Common myeloid progenitor, CD34-positive (primary cell): Measurements from ENCODE around the gene MED12L.

Experiments
- CTCF ChIA-PET: fragments of 350-600 bp; sonication (Branson Sonifier 250); formaldehyde crosslinking; loops from one replicate; lab custom pipeline; 2021; ENCODE audit warnings: antibody characterized with exemption; lab: Charles Lee
- POLR2A ChIA-PET: fragments of 350-600 bp; sonication (Branson Sonifier 250); formaldehyde crosslinking; loops from one replicate; lab custom pipeline; 2021; ENCODE audit warnings: antibody characterized with exemption; lab: Charles Lee
- DNase-seq, 3 donors: peaks; one replicate each; pipeline versions ENCODE4 v3.0.0 to v3.0.0-alpha.2; 2013
- H3K27ac ChIP-seq, 2 experiments: 1 replicate in 1 of 2; 2 replicates in 1 of 2; pipeline ENCODE4 v1.7.0; 2013; ENCODE audit warnings: inconsistent platforms in 2 of 2, low read length in 2 of 2, mild to moderate bottlenecking in 2 of 2, low read depth in 1 of 2, moderate library complexity in 1 of 2; ENCODE audit not compliant: severe bottlenecking in 2 of 2, insufficient read depth in 1 of 2, poor library complexity in 1 of 2
- H3K27me3 ChIP-seq, 5 experiments: replicated peaks in 2 of 5; 1 replicate in 3 of 5; 2 replicates in 2 of 5; pipeline versions ENCODE4 v1.6.1 to v1.7.0; 2013; ENCODE audit warnings: low read length in 4 of 5, mild to moderate bottlenecking in 2 of 5, moderate library complexity in 2 of 5, inconsistent platforms in 1 of 5; ENCODE audit not compliant: insufficient read depth in 5 of 5, control insufficient read depth in 4 of 5
- H3K36me3 ChIP-seq, 4 experiments: 1 replicate in 2 of 4; 2 replicates in 2 of 4; pipeline versions ENCODE4 v1.6.1 to v1.7.0; 2013; ENCODE audit warnings: low read length in 3 of 4, control low read depth in 1 of 4, mild to moderate bottlenecking in 1 of 4; ENCODE audit not compliant: control insufficient read depth in 4 of 4, insufficient read depth in 4 of 4
- H3K4me1 ChIP-seq, 4 experiments: 1 replicate in 3 of 4; 2 replicates in 1 of 4; pipeline versions ENCODE4 v1.6.1 to v1.7.1; 2013; ENCODE audit warnings: low read length in 3 of 4, mild to moderate bottlenecking in 3 of 4, control low read depth in 1 of 4, inconsistent platforms in 1 of 4, moderate library complexity in 1 of 4; ENCODE audit not compliant: control insufficient read depth in 4 of 4, insufficient read depth in 4 of 4; ENCODE audit errors: control extremely low read depth in 1 of 4
- H3K4me3 ChIP-seq, 7 experiments: 1 replicate in 4 of 7; 2 replicates in 3 of 7; pipeline versions ENCODE4 v1.5.1 to v1.7.0; 2013; ENCODE audit warnings: mild to moderate bottlenecking in 7 of 7, low read length in 6 of 7, moderate library complexity in 6 of 7, inconsistent platforms in 2 of 7, low read depth in 2 of 7, control low read depth in 1 of 7; ENCODE audit not compliant: insufficient read depth in 4 of 7, control insufficient read depth in 1 of 7; ENCODE audit errors: extremely low read depth in 1 of 7
- H3K9me3 ChIP-seq, 5 experiments: 1 replicate in 4 of 5; 2 replicates in 1 of 5; pipeline versions ENCODE4 v1.6.1 to v1.7.1; 2013; ENCODE audit warnings: low read length in 4 of 5, mild to moderate bottlenecking in 2 of 5, inconsistent platforms in 1 of 5, low read depth in 1 of 5, moderate library complexity in 1 of 5; ENCODE audit not compliant: control insufficient read depth in 4 of 5, insufficient read depth in 2 of 5; ENCODE audit errors: control extremely low read depth in 1 of 5
- WGBS: methylation state at CpG from one replicate; pipeline ENCODE4 v1.1.5; 2013; ENCODE audit not compliant: insufficient coverage; 5-methylcytosine and 5-hydroxymethylcytosine counted together

MED12L gene

GRCh38 chr3:151305775-151306151 lies 220.3 kb downstream of the MED12L start:
- CTCF ChIA-PET: interaction anchor here (0.8 to 1.8 kb wide), 4 partner anchors 8 to 21 kb away, joined by 3 to 6 read pairs (median 4); no protein-coding TSS in a partner anchor
- 88% methylated on average over 2 of the region's 4 CpGs for WGBS
- Histone ChIP-seq H3K4me3 (no peak overlapping the region), H3K36me3 (peaks cover 0 to 10% (median 4%) of the 10 kb centered on the region in 4 experiments), H3K27me3 (no peaks in the 10 kb centered on the region), H3K4me1 (peaks cover 0 to 3% (median 0%) of the 10 kb centered on the region in 4 experiments), H3K27ac (no peak overlapping the region), H3K9me3 (no peaks in the 10 kb centered on the region)
- no peak for DNase-seq
- POLR2A ChIA-PET: no interaction called here

DNA sequence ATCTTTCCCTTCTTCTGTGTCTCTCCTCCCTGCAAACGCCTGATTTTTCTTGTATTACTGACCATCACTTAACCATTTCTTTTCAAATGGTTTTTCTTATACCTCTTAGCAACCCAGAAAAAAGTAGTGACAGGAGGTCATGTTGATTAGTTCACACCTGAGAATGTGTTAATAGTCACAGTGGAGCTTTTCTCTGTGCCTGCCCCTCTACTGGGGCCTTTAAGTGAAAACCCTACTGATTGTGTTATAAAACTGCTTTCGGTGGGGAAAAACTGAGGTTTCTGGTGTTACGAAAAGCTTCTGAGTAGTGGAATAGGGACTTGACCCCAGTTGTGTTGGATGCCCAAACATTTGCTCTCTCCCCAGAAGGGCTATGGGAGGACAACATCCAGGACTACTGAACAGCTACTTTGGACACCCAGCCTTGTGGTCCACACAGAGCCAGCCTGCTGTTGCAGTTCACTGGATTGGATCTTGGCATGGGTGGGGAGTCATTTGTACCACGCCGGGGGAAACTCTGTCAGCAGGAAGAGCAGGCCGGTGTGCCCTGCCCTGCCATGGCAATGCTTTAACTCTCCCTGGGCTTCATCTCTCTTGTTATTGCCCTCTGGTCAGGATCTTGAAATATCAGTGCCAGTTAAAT lies 220.8 kb downstream of the MED12L start:
- POLR2A ChIA-PET: no interaction called here
- Histone ChIP-seq H3K36me3 (peaks cover 0 to 10% (median 4%) of the 10 kb centered on the region in 4 experiments), H3K4me1 (peaks cover 0 to 3% (median 0%) of the 10 kb centered on the region in 4 experiments), H3K27me3 (no peaks in the 10 kb centered on the region), H3K27ac (no peak overlapping the region), H3K4me3 (no peak overlapping the region), H3K9me3 (no peaks in the 10 kb centered on the region)
- CTCF ChIA-PET: interaction anchor here (1.7 kb wide), 1 partner anchor 20 kb away, joined by 6 read pairs; no protein-coding TSS in a partner anchor
- DNase-seq: no peak
- WGBS: 96% methylated on average over 5 of the region's 6 CpGs

DNA sequence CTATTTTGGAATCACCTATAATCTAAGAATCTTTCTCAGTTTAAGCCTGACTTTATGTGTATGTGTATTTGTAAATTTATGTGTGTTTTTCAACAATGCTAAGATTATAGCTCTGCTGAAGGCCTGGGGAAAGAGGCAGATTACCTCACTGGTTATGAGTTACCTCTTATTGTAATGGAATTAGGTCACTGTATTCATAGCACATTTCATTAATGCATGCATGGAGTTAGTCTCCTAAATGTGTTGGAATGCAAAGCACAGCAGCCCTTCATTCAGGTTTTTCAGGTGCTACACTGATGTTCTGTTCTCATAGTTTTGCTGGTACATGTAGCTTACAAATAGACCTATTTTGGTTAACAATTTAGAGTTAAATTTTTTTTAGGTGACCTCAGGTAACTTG lies 221.7 kb downstream of the MED12L start:
- Histone ChIP-seq H3K27me3 (no peaks in the 10 kb centered on the region), H3K9me3 (no peaks in the 10 kb centered on the region), H3K36me3 (peaks cover 0 to 13% (median 5%) of the 10 kb centered on the region in 4 experiments), H3K4me3 (no peak overlapping the region), H3K4me1 (peaks cover 0 to 3% (median 0%) of the 10 kb centered on the region in 4 experiments), H3K27ac (no peak overlapping the region)
- CTCF ChIA-PET: interaction anchor here (0.9 to 1.7 kb wide), 4 partner anchors 8 to 120 kb away, joined by 3 to 6 read pairs (median 5); no protein-coding TSS in a partner anchor
- POLR2A ChIA-PET: no interaction called here
- no peak for DNase-seq

- H3K27me3 ChIP-seq: no peaks in the 10 kb centered on the region
- H3K4me3 ChIP-seq: no peak overlapping the region
- DNase-seq: no peak
- ChIA-PET CTCF (interaction anchor here (0.9 to 1.7 kb wide), 3 partner anchors 9 to 121 kb away, joined by 3 to 6 read pairs (median 4); no protein-coding TSS in a partner anchor), POLR2A (no interaction called here)
- H3K4me1 ChIP-seq: peaks cover 0 to 3% (median 0%) of the 10 kb centered on the region in 4 experiments
- H3K9me3 ChIP-seq: no peaks in the 10 kb centered on the region
- H3K27ac ChIP-seq: no peak overlapping the region
- no CpG with 5 or more reads among the region's 1 CpG for WGBS
- peaks cover 0 to 15% (median 6%) of the 10 kb centered on the region in 4 experiments for H3K36me3 ChIP-seq
These were observed 222.4 kb downstream of the MED12L start for GRCh38 chr3:151307583-151308488.

GRCh38 chr3:151309566-151309965 lies 224.1 kb downstream of the MED12L start:
- H3K9me3 ChIP-seq: no peaks in the 10 kb centered on the region
- peaks cover 0 to 9% (median 4%) of the 10 kb centered on the region in 4 experiments for H3K36me3 ChIP-seq
- no peak for DNase-seq
- no peaks in the 10 kb centered on the region for H3K27me3 ChIP-seq
- peaks cover 0 to 3% (median 0%) of the 10 kb centered on the region in 4 experiments for H3K4me1 ChIP-seq
- no peak overlapping the region for H3K4me3 ChIP-seq
- ChIA-PET CTCF (interaction anchor here (2.3 kb wide), 1 partner anchor 16 kb away, joined by 6 read pairs; no protein-coding TSS in a partner anchor), POLR2A (no interaction called here)
- H3K27ac ChIP-seq: no peak overlapping the region
- 100% methylated on average over 2 of the region's 2 CpGs for WGBS

DNA sequence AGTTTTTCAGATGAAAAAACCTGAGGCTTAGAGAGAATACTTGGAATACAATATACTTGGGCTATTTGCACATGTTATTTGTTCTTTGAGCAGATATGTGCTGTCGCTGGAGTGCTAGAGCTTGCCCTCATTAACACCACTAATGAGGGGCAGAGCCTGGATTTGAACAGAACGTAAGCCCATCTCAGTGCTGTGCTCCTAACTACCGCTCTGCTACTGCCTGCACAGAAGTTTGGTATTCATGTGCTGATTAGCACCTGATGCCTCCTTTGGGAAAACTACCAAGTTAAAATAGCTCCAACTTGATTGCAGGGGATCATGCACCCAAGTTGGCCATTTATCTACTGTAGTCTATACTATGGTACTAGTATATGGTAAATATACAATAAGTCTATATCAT lies 227.5 kb downstream of the MED12L start:
- CTCF ChIA-PET: interaction anchor here (0.8 to 1.7 kb wide), 4 partner anchors 8 to 85 kb away, joined by 3 to 6 read pairs (median 4); no protein-coding TSS in a partner anchor
- POLR2A ChIA-PET: no interaction called here

More for the DNA sequence above, 227.5 kb downstream of the MED12L start:
- Histone ChIP-seq H3K9me3 (no peaks in the 10 kb centered on the region), H3K27me3 (no peaks in the 10 kb centered on the region), H3K36me3 (peaks cover 0 to 11% (median 4%) of the 10 kb centered on the region in 4 experiments), H3K4me3 (no peak overlapping the region), H3K4me1 (no peaks in the 10 kb centered on the region), H3K27ac (no peak overlapping the region)
- DNase-seq: no peak
- 100% methylated on average over 3 of the region's 3 CpGs for WGBS
